ENCODE data around the gene DPF3. TPM values are rescaled to one million over a fixed set of nuclear protein-coding genes. Genes with fewer than 3 reads are reported as not detected.

The DPF3 gene
- total and polyA plus RNA-seq, 2 donors (not counting 1 experiment from before 2014, with no cell fraction given): 3.4 to 10.2 TPM

DNA sequence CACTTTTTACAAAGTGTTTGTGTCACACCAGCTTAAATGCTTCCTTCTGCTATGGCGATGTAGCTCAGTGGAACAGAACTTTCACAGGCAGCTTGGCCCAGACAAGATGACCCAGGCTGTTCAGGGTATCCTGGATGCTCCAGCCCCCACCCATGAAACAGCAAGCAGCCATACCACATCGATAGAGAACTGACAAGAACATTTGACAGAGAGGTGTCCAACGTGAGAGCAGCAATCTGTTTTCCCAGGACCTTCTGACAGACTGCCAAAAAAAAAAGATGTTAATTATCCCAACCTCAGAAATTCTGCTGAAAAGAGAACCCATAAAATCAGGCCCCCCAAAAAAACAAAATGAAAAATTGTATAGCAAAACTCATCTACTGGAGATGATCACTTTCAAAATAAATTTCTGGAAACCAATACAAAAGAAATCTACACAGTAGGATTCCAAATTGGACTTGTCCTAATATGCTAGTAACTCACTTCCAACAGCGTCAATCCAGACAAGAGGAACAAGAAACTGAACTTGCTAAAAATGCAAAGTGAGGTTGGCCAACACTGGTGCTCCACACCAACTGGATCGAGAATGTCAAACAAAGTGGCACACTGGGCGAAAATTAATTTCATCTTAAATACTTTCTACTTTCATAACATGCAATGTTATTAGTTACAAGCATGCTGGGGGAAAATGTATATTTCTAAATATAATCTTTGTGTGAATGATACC lies 118.8 kb downstream of the DPF3 start:
- H2AFZ ChIP-seq (ENCODE audit: insufficient read depth, low read depth, low read length, poor library complexity, severe bottlenecking): no peak overlapping the region
- peaks cover 0 to 13% (median 5%) of the 10 kb centered on the region in 3 donors for H3K9me3 ChIP-seq (ENCODE audit: control extremely low read depth in 1 of 3, control insufficient read depth in 2 of 3, insufficient read depth in 1 of 3, low read length in 2 of 3)
- WGBS (ENCODE audit: insufficient coverage): 86% methylated on average over 3 of the region's 6 CpGs
- Mint-ChIP-seq H3K27me3 (no peaks in the 10 kb centered on the region), H3K9me3 (ENCODE audit: insufficient read depth) (no peaks in the 10 kb centered on the region), H3K4me1 (peaks cover 46% of the 10 kb centered on the region), H3K27ac (peak overlapping the region; percentile 62), H3K4me3 (no peak overlapping the region)
- POLR2A ChIA-PET: no interaction called here
- H3K4me2 ChIP-seq (replicated peaks; ENCODE audit: low read depth, low read length, poor library complexity, severe bottlenecking): no peak overlapping the region
- CTCF ChIA-PET: no interaction called here
- H3K27me3 ChIP-seq (replicated peaks in 1 of 4; ENCODE audit: control extremely low read depth in 1 of 4, control insufficient read depth in 3 of 4, insufficient read depth in 4 of 4, low read length in 3 of 4): no peaks in the 10 kb centered on the region
- H4K20me1 ChIP-seq (ENCODE audit: control insufficient read depth, insufficient read depth, low read length, poor library complexity, severe bottlenecking): peaks cover 19% of the 10 kb centered on the region
- peaks cover 0 to 8% of the 10 kb centered on the region in 2 experiments for H3K36me3 ChIP-seq (replicated peaks in 1 of 2; ENCODE audit: control extremely low read depth in 1 of 2, control insufficient read depth in 1 of 2, extremely low read depth in 1 of 2, insufficient read depth in 2 of 2, low read length in 1 of 2)
- no peak overlapping the region for H3K9ac ChIP-seq (ENCODE audit: low read length)
- no peak overlapping the region for H3K27ac ChIP-seq (ENCODE audit: low read length in 2 of 2)
- intact Hi-C loops (cut with micrococcal nuclease): no loop called here
- ATAC-seq (ENCODE audit: low read depth) (no peak), DNase-seq (no peak)
- no peak overlapping the region for H3K4me3 ChIP-seq (ENCODE audit: control extremely low read depth in 1 of 5, extremely low read depth in 1 of 5, insufficient read depth in 1 of 5, low read depth in 2 of 5, low read length in 4 of 5)
- no peak for TF ChIP-seq EZH2 (IDR thresholded peaks at IDR 0.05; ENCODE audit: borderline replicate concordance, insufficient read depth, low read depth, low read length, poor library complexity, severe bottlenecking)
- TF ChIP-seq, protein P1, sequence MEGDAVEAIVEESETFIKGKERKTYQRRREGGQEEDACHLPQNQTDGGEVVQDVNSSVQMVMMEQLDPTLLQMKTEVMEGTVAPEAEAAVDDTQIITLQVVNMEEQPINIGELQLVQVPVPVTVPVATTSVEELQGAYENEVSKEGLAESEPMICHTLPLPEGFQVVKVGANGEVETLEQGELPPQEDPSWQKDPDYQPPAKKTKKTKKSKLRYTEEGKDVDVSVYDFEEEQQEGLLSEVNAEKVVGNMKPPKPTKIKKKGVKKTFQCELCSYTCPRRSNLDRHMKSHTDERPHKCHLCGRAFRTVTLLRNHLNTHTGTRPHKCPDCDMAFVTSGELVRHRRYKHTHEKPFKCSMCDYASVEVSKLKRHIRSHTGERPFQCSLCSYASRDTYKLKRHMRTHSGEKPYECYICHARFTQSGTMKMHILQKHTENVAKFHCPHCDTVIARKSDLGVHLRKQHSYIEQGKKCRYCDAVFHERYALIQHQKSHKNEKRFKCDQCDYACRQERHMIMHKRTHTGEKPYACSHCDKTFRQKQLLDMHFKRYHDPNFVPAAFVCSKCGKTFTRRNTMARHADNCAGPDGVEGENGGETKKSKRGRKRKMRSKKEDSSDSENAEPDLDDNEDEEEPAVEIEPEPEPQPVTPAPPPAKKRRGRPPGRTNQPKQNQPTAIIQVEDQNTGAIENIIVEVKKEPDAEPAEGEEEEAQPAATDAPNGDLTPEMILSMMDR (IDR thresholded peaks at IDR 0.05): no peak
- H3K79me2 ChIP-seq (ENCODE audit: control insufficient read depth, insufficient read depth, low read length): peaks cover 15% of the 10 kb centered on the region
- peaks cover 19 to 22% of the 10 kb centered on the region in 2 donors for H3K4me1 ChIP-seq (ENCODE audit: control insufficient read depth in 2 of 2, insufficient read depth in 2 of 2, low read length in 2 of 2)

DNA sequence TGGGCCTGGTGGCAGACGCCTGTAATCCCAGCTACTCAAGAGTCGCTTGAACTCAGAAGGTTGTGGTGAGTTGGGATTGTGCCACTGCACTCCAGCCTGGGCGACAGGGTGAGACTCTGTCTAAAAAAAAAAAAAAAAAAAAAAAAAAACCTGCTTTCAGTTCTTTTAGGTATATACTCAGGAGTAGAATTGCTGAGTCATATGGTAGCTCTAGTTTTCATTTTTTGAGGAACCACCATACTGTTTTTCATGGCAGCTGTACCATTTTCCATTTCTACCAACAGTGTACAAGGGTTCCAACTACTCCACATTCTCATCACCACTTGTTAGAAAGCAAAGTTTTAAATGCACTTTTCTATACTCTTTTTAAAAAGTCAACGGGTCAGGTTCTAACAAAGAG lies 119.8 kb downstream of the DPF3 start:
- H4K20me1 ChIP-seq (ENCODE audit: control insufficient read depth, insufficient read depth, low read length, poor library complexity, severe bottlenecking): peaks cover 13% of the 10 kb centered on the region
- Mint-ChIP-seq H3K4me1 (peaks cover 46% of the 10 kb centered on the region), H3K4me3 (no peak overlapping the region), H3K9me3 (ENCODE audit: insufficient read depth) (no peaks in the 10 kb centered on the region), H3K27me3 (no peaks in the 10 kb centered on the region), H3K27ac (no peak overlapping the region)
- TF ChIP-seq EZH2 (IDR thresholded peaks at IDR 0.05; ENCODE audit: borderline replicate concordance, insufficient read depth, low read depth, low read length, poor library complexity, severe bottlenecking): no peak
- TF ChIP-seq, protein P1 (IDR thresholded peaks at IDR 0.05): no peak
- no peak overlapping the region for H3K4me3 ChIP-seq (ENCODE audit: control extremely low read depth in 1 of 5, extremely low read depth in 1 of 5, insufficient read depth in 1 of 5, low read depth in 2 of 5, low read length in 4 of 5)
- no peak overlapping the region for H2AFZ ChIP-seq (ENCODE audit: insufficient read depth, low read depth, low read length, poor library complexity, severe bottlenecking)
- DNase-seq: no peak
- H3K9me3 ChIP-seq (ENCODE audit: control extremely low read depth in 1 of 3, control insufficient read depth in 2 of 3, insufficient read depth in 1 of 3, low read length in 2 of 3): peaks cover 0 to 13% (median 5%) of the 10 kb centered on the region in 3 donors
- peaks cover 15% of the 10 kb centered on the region for H3K79me2 ChIP-seq (ENCODE audit: control insufficient read depth, insufficient read depth, low read length)
- ChIA-PET POLR2A (no interaction called here), CTCF (no interaction called here)
- WGBS (ENCODE audit: insufficient coverage): 90% methylated on average over 1 of the region's 4 CpGs
- no peak overlapping the region for H3K4me2 ChIP-seq (replicated peaks; ENCODE audit: low read depth, low read length, poor library complexity, severe bottlenecking)
- H3K27ac ChIP-seq (ENCODE audit: low read length in 2 of 2): no peak overlapping the region
- intact Hi-C loops (cut with micrococcal nuclease): no loop called here
- peaks cover 0 to 6% of the 10 kb centered on the region in 2 experiments for H3K36me3 ChIP-seq (replicated peaks in 1 of 2; ENCODE audit: control extremely low read depth in 1 of 2, control insufficient read depth in 1 of 2, extremely low read depth in 1 of 2, insufficient read depth in 2 of 2, low read length in 1 of 2)
- ATAC-seq (ENCODE audit: low read depth): no peak
- H3K4me1 ChIP-seq (ENCODE audit: control insufficient read depth in 2 of 2, insufficient read depth in 2 of 2, low read length in 2 of 2): peaks cover 19 to 22% of the 10 kb centered on the region in 2 donors
- no peak overlapping the region for H3K9ac ChIP-seq (ENCODE audit: low read length)
- no peaks in the 10 kb centered on the region for H3K27me3 ChIP-seq (replicated peaks in 1 of 4; ENCODE audit: control extremely low read depth in 1 of 4, control insufficient read depth in 3 of 4, insufficient read depth in 4 of 4, low read length in 3 of 4)

All from B cell (primary cell).